ENCODE measurements around the gene PARD3. TPM values are rescaled to one million over a fixed set of nuclear protein-coding genes. Genes with fewer than 3 reads are reported as not detected.
A peak's percentile ranks its signal among the peaks of the same experiment; 100 is the strongest.

Gene PARD3
- total RNA-seq, 1 experiment from 2014 or later: 57.4 TPM

GRCh38 chr10:34504534-34504933 is 310.6 kb downstream of the PARD3 start:
- Histone ChIP-seq H4K20me1 (ENCODE audit: insufficient read depth) (no peaks in the 10 kb centered on the region), H3K27me3 (ENCODE audit: insufficient read depth, low read depth) (no peaks in the 10 kb centered on the region), H3K4me1 (replicated peaks; ENCODE audit: insufficient read depth) (peaks cover 11% of the 10 kb centered on the region), H3K9me3 (ENCODE audit: insufficient read depth, low read depth) (no peaks in the 10 kb centered on the region), H3K4me2 (peak overlapping the region; percentile 46; the same call in 1 of the 2 replicates), H3K36me3 (ENCODE audit: low read depth) (no peaks in the 10 kb centered on the region), H3K27ac (peak overlapping the region; percentile 42), H3F3A (ENCODE audit: insufficient read depth, low read depth) (peaks cover 6% of the 10 kb centered on the region; the same call in 1 of the 2 replicates), H3K4me3 (no peak overlapping the region), H2AFZ (no peak overlapping the region), H3K79me2 (ENCODE audit: low read depth) (peaks cover 6% of the 10 kb centered on the region; the same call in 1 of the 2 replicates), H3K9me2 (ENCODE audit: insufficient read depth) (no peaks in the 10 kb centered on the region)
- DNase-seq: peak; percentile 45 to 75
- intact Hi-C loops (cut with micrococcal nuclease; ENCODE audit: unreplicated experiment): no loop called here
- BruUV-seq (replicated peaks): no TSS peak
- ChIA-PET CTCF (no interaction called here), POLR2A (ENCODE audit: unreplicated experiment) (no interaction called here)
- TF ChIP-seq EZH2 (IDR thresholded peaks at IDR 0.05; ENCODE audit: low read depth): no peak
- TF ChIP-seq CTCF (conservative IDR thresholded peaks at IDR 0.05): no peak

DNA sequence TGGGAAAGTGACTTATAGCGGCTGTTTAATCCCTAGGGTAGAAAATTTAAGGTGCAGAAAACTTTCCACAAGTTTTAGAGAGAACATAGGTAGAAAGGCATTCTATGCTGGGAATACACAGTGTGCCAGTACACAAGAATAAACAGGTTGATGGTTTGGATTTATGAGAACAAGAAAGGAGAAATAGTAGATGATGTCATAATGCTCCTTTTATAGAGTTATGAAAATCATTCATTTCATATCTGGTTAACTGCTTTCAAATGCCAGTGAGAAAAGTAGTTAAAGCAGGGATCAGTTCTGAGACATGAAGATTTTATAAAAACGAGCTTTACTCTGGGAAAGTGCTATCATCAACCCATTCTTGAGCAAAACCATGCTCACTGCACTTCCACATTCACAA is 311.4 kb downstream of the PARD3 start:
- ChIA-PET POLR2A (ENCODE audit: unreplicated experiment) (no interaction called here), CTCF (no interaction called here)
- Histone ChIP-seq H2AFZ (no peak overlapping the region), H3K36me3 (ENCODE audit: low read depth) (no peaks in the 10 kb centered on the region), H4K20me1 (ENCODE audit: insufficient read depth) (no peaks in the 10 kb centered on the region), H3K79me2 (ENCODE audit: low read depth) (peaks cover 6% of the 10 kb centered on the region; the same call in 1 of the 2 replicates), H3K27ac (peak overlapping the region; percentile 9; the same call in 1 of the 2 replicates), H3K4me2 (no peak overlapping the region), H3F3A (ENCODE audit: insufficient read depth, low read depth) (peaks cover 6% of the 10 kb centered on the region; the same call in 1 of the 2 replicates), H3K4me3 (no peak overlapping the region), H3K9me3 (ENCODE audit: insufficient read depth, low read depth) (no peaks in the 10 kb centered on the region), H3K4me1 (replicated peaks; ENCODE audit: insufficient read depth) (peaks cover 11% of the 10 kb centered on the region), H3K27me3 (ENCODE audit: insufficient read depth, low read depth) (no peaks in the 10 kb centered on the region), H3K9me2 (ENCODE audit: insufficient read depth) (no peaks in the 10 kb centered on the region)
- no peak for DNase-seq
- TF ChIP-seq CTCF (conservative IDR thresholded peaks at IDR 0.05) (no peak), EZH2 (IDR thresholded peaks at IDR 0.05; ENCODE audit: low read depth) (no peak)
- no TSS peak for BruUV-seq (replicated peaks)
- intact Hi-C loops (cut with micrococcal nuclease; ENCODE audit: unreplicated experiment): no loop called here

GRCh38 chr10:34499612-34500279 is 315.4 kb downstream of the PARD3 start:
- peaks cover 7% of the 10 kb centered on the region for H3K4me1 ChIP-seq (replicated peaks; ENCODE audit: insufficient read depth)
- no peaks in the 10 kb centered on the region for H3K9me2 ChIP-seq (ENCODE audit: insufficient read depth)
- H2AFZ ChIP-seq: no peak overlapping the region
- H3K4me2 ChIP-seq: no peak overlapping the region
- TF ChIP-seq CTCF (conservative IDR thresholded peaks at IDR 0.05): no peak
- no peak for TF ChIP-seq EZH2 (IDR thresholded peaks at IDR 0.05; ENCODE audit: low read depth)
- H3K4me3 ChIP-seq: no peak overlapping the region
- CTCF ChIA-PET: no interaction called here
- H3K9me3 ChIP-seq (ENCODE audit: insufficient read depth, low read depth): no peaks in the 10 kb centered on the region
- POLR2A ChIA-PET (ENCODE audit: unreplicated experiment): no interaction called here
- BruUV-seq (replicated peaks): no TSS peak
- no peak overlapping the region for H3K27ac ChIP-seq
- intact Hi-C loops (cut with micrococcal nuclease; ENCODE audit: unreplicated experiment): no loop called here
- H3K27me3 ChIP-seq (ENCODE audit: insufficient read depth, low read depth): no peaks in the 10 kb centered on the region
- H3K79me2 ChIP-seq (ENCODE audit: low read depth): peaks cover 11% of the 10 kb centered on the region; the same call in 1 of the 2 replicates
- no peak for DNase-seq
- H4K20me1 ChIP-seq (ENCODE audit: insufficient read depth): no peaks in the 10 kb centered on the region
- H3F3A ChIP-seq (ENCODE audit: insufficient read depth, low read depth): peaks cover 2% of the 10 kb centered on the region; the same call in 1 of the 2 replicates
- H3K36me3 ChIP-seq (ENCODE audit: low read depth): no peaks in the 10 kb centered on the region
